ENCODE measurements around the gene TMEM128.
"Not testable (repeated sequence)": the region's sequence is repeated elsewhere in the genome, so short reads cannot be mapped to it uniquely, and the experiment has no call there.

Gene TMEM128

GRCh38 chr4:4248029-4248884 lies at the start of gene TMEM128:
Gene TMEM128, minus strand, starts transcription at chr4:4248223. Its CDS starts 21 bp downstream, at chr4:4248202.
- peak; percentile 87 for DNase-seq

GRCh38 chr4:4296283-4296846 lies 48.3 kb upstream of the TMEM128 start:
- DNase-seq = no peak

- no peak for DNase-seq
These were observed 45.3 kb upstream of the TMEM128 start for GRCh38 chr4:4293279-4293678.

- DNase-seq = peak; percentile 89
These were observed 42.2 kb upstream of the TMEM128 start, which contains the start of the genes LYAR and ZBTB49 for GRCh38 chr4:4289941-4290850. Gene LYAR, minus strand, starts transcription at chr4:4290154. Its CDS starts 6,412 bp downstream, at chr4:4283742. Gene ZBTB49, plus strand, starts transcription at chr4:4290251. Its CDS starts 9,695 bp downstream, at chr4:4299946.

GRCh38 chr4:4289597-4289940 lies 41.5 kb upstream of the TMEM128 start:
- DNase-seq = no peak

GRCh38 chr4:4289055-4289454 lies 41.0 kb upstream of the TMEM128 start:
- DNase-seq = no peak

GRCh38 chr4:4288098-4288497 lies 40.1 kb upstream of the TMEM128 start:
- no peak for DNase-seq

GRCh38 chr4:4284827-4285618 lies 37.0 kb upstream of the TMEM128 start:
- DNase-seq = peak; percentile 0

GRCh38 chr4:4281787-4282186 lies 33.8 kb upstream of the TMEM128 start:
- no peak for DNase-seq

GRCh38 chr4:4277531-4277930 lies 29.5 kb upstream of the TMEM128 start:
- no peak for DNase-seq

- no peak for DNase-seq
These were observed 26.2 kb upstream of the TMEM128 start for GRCh38 chr4:4274226-4274625.

GRCh38 chr4:4271912-4272311 lies 23.9 kb upstream of the TMEM128 start:
- DNase-seq = no peak

- DNase-seq = no peak
These were observed 22.5 kb upstream of the TMEM128 start for GRCh38 chr4:4270529-4270928.

GRCh38 chr4:4269856-4270255 lies 21.8 kb upstream of the TMEM128 start:
- DNase-seq = no peak

- DNase-seq = no peak
These were observed 21.3 kb upstream of the TMEM128 start for GRCh38 chr4:4269331-4269731.

- no peak for DNase-seq
These were observed 20.8 kb upstream of the TMEM128 start for GRCh38 chr4:4268776-4269175.

- no peak for DNase-seq
These were observed 20.0 kb upstream of the TMEM128 start for GRCh38 chr4:4267981-4268380.

GRCh38 chr4:4260185-4260751 lies 12.2 kb upstream of the TMEM128 start:
- DNase-seq = peak; percentile 60

GRCh38 chr4:4259484-4260100 lies 11.6 kb upstream of the TMEM128 start:
- DNase-seq = peak; percentile 60

- DNase-seq = not testable (repeated sequence)
These were observed 9.7 kb upstream of the TMEM128 start for GRCh38 chr4:4257705-4258104.

GRCh38 chr4:4256799-4257198 lies 8.8 kb upstream of the TMEM128 start:
- peak; percentile 63 for DNase-seq

GRCh38 chr4:4254666-4255065 lies 6.6 kb upstream of the TMEM128 start:
- no peak for DNase-seq
